OCI-LY7 (cell line): ENCODE data around the gene SPATS2L.

Experiments used
- EZH2phosphoT487 ChIP-seq: fragments of 200-600 bp; sonication (generic); IDR thresholded peaks from 2 replicates; pipeline ENCODE4 v1.6.1; 2018; ENCODE audit warnings: low read depth, borderline replicate concordance, mild to moderate bottlenecking, mixed run types, antibody characterized with exemption, low read length, moderate library complexity, mixed read lengths
- TF ChIP-seq, protein P1 (sequence below): fragments of 200-600 bp; sonication (generic); conservative IDR thresholded peaks from 2 replicates; pipeline ENCODE4 v1.5.1; 2014; ENCODE audit warnings: mild to moderate bottlenecking, antibody characterized with exemption, low read length, moderate library complexity, mixed read lengths

DNA sequence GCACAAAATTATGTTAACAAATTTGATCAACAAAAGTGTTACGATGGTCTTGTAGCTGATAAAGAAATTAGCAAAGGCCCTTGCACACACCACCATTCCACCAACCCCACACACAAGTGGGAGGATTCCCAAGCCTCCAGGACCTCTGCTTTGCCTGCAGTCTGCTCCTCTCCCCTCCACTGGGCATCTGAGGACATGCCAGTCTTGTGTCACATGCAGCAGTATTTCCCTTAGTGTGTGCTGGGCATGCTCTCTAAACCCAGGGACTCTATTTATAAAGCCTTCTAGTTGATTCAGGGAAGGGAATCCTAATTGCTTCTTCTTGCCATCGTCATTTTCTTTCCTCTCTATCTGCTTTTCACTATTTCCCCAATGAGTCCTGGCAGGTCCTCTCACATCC is 150.1 kb downstream of the SPATS2L start:
- TF ChIP-seq, protein P1, sequence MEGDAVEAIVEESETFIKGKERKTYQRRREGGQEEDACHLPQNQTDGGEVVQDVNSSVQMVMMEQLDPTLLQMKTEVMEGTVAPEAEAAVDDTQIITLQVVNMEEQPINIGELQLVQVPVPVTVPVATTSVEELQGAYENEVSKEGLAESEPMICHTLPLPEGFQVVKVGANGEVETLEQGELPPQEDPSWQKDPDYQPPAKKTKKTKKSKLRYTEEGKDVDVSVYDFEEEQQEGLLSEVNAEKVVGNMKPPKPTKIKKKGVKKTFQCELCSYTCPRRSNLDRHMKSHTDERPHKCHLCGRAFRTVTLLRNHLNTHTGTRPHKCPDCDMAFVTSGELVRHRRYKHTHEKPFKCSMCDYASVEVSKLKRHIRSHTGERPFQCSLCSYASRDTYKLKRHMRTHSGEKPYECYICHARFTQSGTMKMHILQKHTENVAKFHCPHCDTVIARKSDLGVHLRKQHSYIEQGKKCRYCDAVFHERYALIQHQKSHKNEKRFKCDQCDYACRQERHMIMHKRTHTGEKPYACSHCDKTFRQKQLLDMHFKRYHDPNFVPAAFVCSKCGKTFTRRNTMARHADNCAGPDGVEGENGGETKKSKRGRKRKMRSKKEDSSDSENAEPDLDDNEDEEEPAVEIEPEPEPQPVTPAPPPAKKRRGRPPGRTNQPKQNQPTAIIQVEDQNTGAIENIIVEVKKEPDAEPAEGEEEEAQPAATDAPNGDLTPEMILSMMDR = no peak
- TF ChIP-seq EZH2phosphoT487 = no peak
